Measurements from ENCODE around the gene MAP7.

- TF ChIP-seq CTCF (IDR thresholded peaks at IDR 0.05) (no peak), POLR2A (IDR thresholded peaks at IDR 0.05) (no peak)
Observed at GRCh38 chr6:136470044-136470443, 80.2 kb downstream of the MAP7 start.

All from esophagus squamous epithelium (tissue), 4 donors.